BLaER1 treated with 17β-estradiol and CSF1 and Interleukin-3, amounts not matched to agents 10 nM and 100 nM (cell line): Measurements from ENCODE around the gene SNX1.

Source experiments
- H3K27ac ChIP-seq, 11 experiments: shearing (Covaris generic); formaldehyde crosslinking; 2 replicates each; pipeline ENCODE4 v1.8.1; 2022
- H3K27me3 ChIP-seq, 11 experiments: shearing (Covaris generic); formaldehyde crosslinking; 2 replicates each; pipeline ENCODE4 v1.8.1; 2022
- H3K36me3 ChIP-seq, 11 experiments: shearing (Covaris generic); formaldehyde crosslinking; 2 replicates each; pipeline ENCODE4 v1.8.1; 2022
- H3K4me1 ChIP-seq, 10 experiments: shearing (Covaris generic); formaldehyde crosslinking; 2 replicates each; pipeline ENCODE4 v1.8.1; 2022
- H3K4me2 ChIP-seq, 11 experiments: shearing (Covaris generic); formaldehyde crosslinking; 2 replicates each; pipeline ENCODE4 v1.8.1; 2022
- H3K4me3 ChIP-seq, 10 experiments: shearing (Covaris generic); formaldehyde crosslinking; 2 replicates each; pipeline ENCODE4 v1.8.1; 2022
- H3K9ac ChIP-seq, 11 experiments: shearing (Covaris generic); formaldehyde crosslinking; 2 replicates each; pipeline ENCODE4 v1.8.1; 2022
- H3K9me3 ChIP-seq, 11 experiments: shearing (Covaris generic); formaldehyde crosslinking; replicated peaks in 1 of 11; 2 replicates each; pipeline ENCODE4 v1.8.1; 2022
- H4K20me1 ChIP-seq, 11 experiments: shearing (Covaris generic); formaldehyde crosslinking; 2 replicates each; pipeline ENCODE4 v1.8.1; 2022
- Cebpa-rat ChIP-seq, 11 experiments: shearing (Covaris generic); IDR thresholded peaks; 2 replicates each; pipeline ENCODE4 v1.8.1; 2022

The SNX1 gene

DNA sequence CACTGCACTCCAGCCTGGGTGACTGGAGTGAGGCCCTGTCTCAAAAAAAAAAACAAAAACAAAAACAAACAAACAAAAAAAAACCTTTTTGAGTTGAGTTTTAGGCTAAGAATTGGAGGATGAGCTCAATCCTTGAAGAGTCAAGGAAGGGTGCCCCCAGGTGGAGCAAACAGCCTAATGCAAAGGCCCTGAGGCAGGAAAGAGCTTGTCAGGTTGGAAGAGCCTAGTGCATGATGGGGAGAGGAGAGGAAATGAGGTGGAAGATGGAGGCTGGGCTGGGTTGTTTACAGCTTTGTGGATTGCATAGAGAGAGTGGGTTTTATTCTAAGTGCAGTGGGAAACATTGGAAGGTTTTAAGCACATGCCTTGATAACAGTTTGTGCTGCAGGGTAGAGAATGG lies 53.6 kb downstream of the SNX1 start:
- peak overlapping the region in 3 of 11 experiments; percentile 17 to 45 (median 30); a peak in 1 of 22 replicates for H3K27ac ChIP-seq
- H3K9ac ChIP-seq = no peak overlapping the region
- H4K20me1 ChIP-seq = peaks cover 8 to 65% (median 25%) of the 10 kb centered on the region in 11 experiments; a peak in 20 of 22 replicates
- H3K27me3 ChIP-seq = peaks cover 0 to 22% (median 0%) of the 10 kb centered on the region in 11 experiments; a peak in 5 of 22 replicates
- no peak for TF ChIP-seq Cebpa-rat (IDR thresholded peaks at IDR 0.05)
- H3K4me1 ChIP-seq = peaks cover 49 to 70% (median 60%) of the 10 kb centered on the region in 10 experiments
- H3K4me2 ChIP-seq = peak overlapping the region; percentile 21 to 100 (median 93); a peak in 21 of 22 replicates
- H3K9me3 ChIP-seq = no peaks in the 10 kb centered on the region
- H3K4me3 ChIP-seq = no peak overlapping the region
- H3K36me3 ChIP-seq = peaks cover 3 to 24% (median 20%) of the 10 kb centered on the region in 11 experiments; a peak in 19 of 22 replicates

GRCh38 chr15:64149893-64150578 lies 54.3 kb downstream of the SNX1 start:
- no peak for TF ChIP-seq Cebpa-rat (IDR thresholded peaks at IDR 0.05)
- peak overlapping the region in 2 of 11 experiments; percentile 5 to 33; a peak in 1 of 22 replicates for H3K9ac ChIP-seq
- H3K27me3 ChIP-seq = peaks cover 0 to 22% (median 0%) of the 10 kb centered on the region in 11 experiments; a peak in 5 of 22 replicates
- H4K20me1 ChIP-seq = peaks cover 10 to 65% (median 26%) of the 10 kb centered on the region in 11 experiments; a peak in 21 of 22 replicates
- peak overlapping the region in 3 of 11 experiments; percentile 17 to 45 (median 30); a peak in 4 of 22 replicates for H3K27ac ChIP-seq
- peaks cover 46 to 63% (median 55%) of the 10 kb centered on the region in 10 experiments for H3K4me1 ChIP-seq
- H3K36me3 ChIP-seq = peaks cover 9 to 25% (median 20%) of the 10 kb centered on the region in 11 experiments; a peak in 21 of 22 replicates
- H3K9me3 ChIP-seq = no peaks in the 10 kb centered on the region
- peak overlapping the region; percentile 21 to 100 (median 93) for H3K4me2 ChIP-seq
- H3K4me3 ChIP-seq = no peak overlapping the region

DNA sequence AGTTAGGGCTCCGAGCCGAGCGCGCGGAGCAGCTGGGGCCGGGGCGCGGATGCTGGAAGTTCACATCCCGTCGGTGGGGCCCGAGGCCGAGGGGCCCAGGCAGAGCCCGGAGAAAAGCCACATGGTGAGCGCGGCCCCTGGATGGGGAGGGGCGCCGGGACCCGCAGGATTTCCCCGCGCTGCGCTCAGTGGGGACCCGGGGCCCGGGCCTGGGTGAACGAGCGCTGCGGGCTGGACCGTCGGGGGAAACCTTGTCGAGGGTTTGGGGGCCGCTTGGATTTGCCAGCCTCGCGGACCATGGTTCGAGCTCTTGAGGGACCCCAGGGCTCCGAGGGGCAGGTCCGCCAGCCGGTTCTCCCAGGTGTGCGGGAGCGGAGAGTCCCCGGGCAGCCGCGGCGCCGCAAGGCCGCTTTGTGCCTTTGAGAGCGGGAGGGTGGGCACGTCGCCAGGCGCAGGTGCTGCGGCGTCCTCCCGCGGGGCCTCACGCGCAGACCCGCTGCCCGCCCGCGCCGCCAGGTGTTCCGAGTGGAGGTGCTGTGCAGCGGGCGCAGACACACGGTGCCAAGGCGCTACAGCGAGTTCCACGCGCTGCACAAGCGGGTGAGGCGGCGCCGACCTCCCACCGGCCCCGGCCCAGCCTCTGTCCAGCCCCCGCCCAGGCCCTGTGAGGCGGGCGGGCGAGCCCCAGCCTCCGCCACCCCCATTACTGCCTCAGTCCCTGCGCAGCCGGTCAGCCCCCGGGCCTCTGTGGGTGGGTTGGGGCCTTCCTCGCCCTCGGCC lies 56.1 kb downstream of the SNX1 start, which contains the start of gene SNX22:
SNX22 (plus strand) TSS at position 5 of the 780 bp plus-strand sequence; CDS start at position 50, 45 bp downstream.
- Histone ChIP-seq H3K36me3 (peaks cover 27 to 33% (median 30%) of the 10 kb centered on the region in 11 experiments), H3K9me3 (no peaks in the 10 kb centered on the region), H3K27ac (peak within 1 kb of the TSS in 10 of 11 experiments; percentile 23 to 88 (median 74); a peak in 19 of 22 replicates), H3K4me3 (peak within 1 kb of the TSS; percentile 58 to 95 (median 81)), H4K20me1 (peaks cover 29 to 75% (median 42%) of the 10 kb centered on the region in 11 experiments; a peak in 21 of 22 replicates), H3K4me2 (peak within 1 kb of the TSS; percentile 86 to 100 (median 98)), H3K4me1 (peaks cover 32 to 69% (median 50%) of the 10 kb centered on the region in 10 experiments), H3K9ac (peak within 1 kb of the TSS; percentile 70 to 91 (median 83)), H3K27me3 (peaks cover 0 to 22% (median 0%) of the 10 kb centered on the region in 11 experiments; a peak in 5 of 22 replicates)
- no peak for TF ChIP-seq Cebpa-rat (IDR thresholded peaks at IDR 0.05)

DNA sequence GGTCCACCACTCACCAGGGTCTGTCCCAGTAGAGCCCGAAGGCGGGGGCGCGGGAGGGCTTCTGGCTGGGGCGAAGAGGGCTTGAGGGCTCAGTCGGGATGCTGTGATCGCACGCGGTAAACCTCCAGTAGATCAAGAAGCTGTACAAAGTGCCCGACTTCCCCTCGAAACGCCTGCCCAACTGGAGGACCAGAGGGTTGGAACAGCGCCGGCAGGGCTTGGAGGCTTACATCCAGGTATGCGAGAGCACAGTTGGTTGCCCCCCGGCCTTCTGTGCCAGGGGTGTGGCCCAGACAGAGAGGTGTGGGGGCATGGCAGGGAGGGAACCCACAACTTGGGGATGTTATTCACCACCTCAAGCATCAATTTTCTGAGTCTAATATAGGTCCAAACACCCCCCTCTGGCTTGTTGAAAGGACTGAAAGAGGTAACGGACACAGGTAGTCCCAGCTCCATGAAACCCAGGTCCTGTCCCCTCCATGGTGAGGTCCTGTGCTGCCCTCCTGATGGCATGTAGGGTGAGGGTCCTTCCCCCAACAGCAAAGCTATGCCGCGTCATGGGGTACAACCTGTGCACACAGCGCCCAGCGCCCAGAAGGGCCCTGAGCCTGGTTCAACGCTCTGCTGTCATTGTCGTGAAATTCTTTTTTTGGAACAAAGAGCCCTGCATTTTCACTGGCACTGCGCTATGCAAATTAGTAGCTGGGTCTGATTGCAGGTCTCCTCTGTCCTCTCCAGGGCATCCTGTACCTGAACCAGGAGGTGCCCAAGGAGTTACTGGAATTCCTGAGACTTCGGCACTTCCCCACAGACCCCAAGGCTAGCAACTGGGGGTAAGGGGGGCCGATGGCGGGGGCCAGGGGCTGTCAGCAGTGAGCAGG lies 57.0 kb downstream of the SNX1 start:
- TF ChIP-seq Cebpa-rat (IDR thresholded peaks at IDR 0.05) = no peak
- Histone ChIP-seq H3K9me3 (no peaks in the 10 kb centered on the region), H3K27ac (peak overlapping the region in 10 of 11 experiments; percentile 23 to 88 (median 74); a peak in 18 of 22 replicates), H3K36me3 (peaks cover 36 to 41% (median 39%) of the 10 kb centered on the region in 11 experiments), H4K20me1 (peaks cover 38 to 83% (median 50%) of the 10 kb centered on the region in 11 experiments; a peak in 21 of 22 replicates), H3K9ac (peak overlapping the region; percentile 70 to 91 (median 83)), H3K27me3 (peaks cover 0 to 22% (median 0%) of the 10 kb centered on the region in 11 experiments; a peak in 5 of 22 replicates), H3K4me1 (peaks cover 33 to 78% (median 55%) of the 10 kb centered on the region in 10 experiments), H3K4me3 (peak overlapping the region; percentile 58 to 95 (median 81)), H3K4me2 (peak overlapping the region; percentile 86 to 100 (median 98))

DNA sequence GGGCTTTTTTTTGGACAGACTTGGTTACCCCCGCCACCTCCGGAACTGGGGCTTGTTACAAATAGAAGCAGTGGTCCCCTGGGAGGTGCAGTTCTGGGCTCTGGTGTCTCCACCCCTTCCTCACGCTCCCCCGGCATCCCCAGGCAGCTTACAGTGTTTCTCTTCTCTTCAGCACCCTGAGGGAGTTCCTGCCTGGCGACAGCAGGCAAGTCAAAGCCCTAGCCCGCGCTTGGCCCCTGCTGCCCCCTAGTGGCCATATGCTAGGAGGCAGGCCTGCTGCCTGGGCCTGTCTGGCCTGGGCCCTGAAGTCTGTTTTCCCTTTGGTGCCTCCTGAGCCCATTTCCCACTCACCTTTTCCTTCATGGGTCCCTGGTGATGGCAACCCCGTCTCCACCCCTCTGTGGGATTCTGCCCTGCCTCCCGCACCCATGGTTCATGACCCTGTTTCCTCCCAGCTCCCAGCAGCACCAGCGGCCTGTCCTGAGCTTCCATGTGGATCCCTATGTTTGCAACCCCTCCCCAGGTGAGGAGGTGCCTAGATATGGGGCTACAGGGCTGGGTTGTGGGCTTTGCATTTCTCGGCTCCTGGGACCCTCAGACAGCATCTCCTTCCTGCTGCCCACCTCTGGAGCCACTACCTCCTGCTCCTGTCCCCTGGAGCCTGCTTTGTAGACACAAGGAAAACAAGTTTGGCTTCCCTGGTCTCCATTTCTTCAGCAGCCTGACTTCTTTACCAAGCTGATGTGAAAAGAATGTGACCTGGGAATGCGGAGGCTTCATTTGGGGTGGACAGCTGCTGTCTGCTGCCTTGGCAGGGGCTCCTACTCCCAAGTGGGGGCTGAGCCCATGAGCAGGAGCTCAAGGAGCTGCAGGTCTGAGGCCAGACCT lies 57.9 kb downstream of the SNX1 start:
- H3K36me3 ChIP-seq = peaks cover 46 to 51% (median 48%) of the 10 kb centered on the region in 11 experiments
- no peak for TF ChIP-seq Cebpa-rat (IDR thresholded peaks at IDR 0.05)
- H3K4me1 ChIP-seq = peaks cover 43 to 87% (median 65%) of the 10 kb centered on the region in 10 experiments
- no peaks in the 10 kb centered on the region for H3K9me3 ChIP-seq
- peak overlapping the region; percentile 86 to 100 (median 98) for H3K4me2 ChIP-seq
- peak overlapping the region in 10 of 11 experiments; percentile 2 to 88 (median 74); a peak in 17 of 22 replicates for H3K27ac ChIP-seq
- peak overlapping the region; percentile 17 to 95 (median 81); a peak in 16 of 20 replicates for H3K4me3 ChIP-seq
- peak overlapping the region in 10 of 11 experiments; percentile 4 to 91 (median 83); a peak in 19 of 22 replicates for H3K9ac ChIP-seq
- H4K20me1 ChIP-seq = peaks cover 47 to 93% (median 60%) of the 10 kb centered on the region in 11 experiments; a peak in 21 of 22 replicates
- H3K27me3 ChIP-seq = peaks cover 0 to 22% (median 0%) of the 10 kb centered on the region in 11 experiments; a peak in 5 of 22 replicates

DNA sequence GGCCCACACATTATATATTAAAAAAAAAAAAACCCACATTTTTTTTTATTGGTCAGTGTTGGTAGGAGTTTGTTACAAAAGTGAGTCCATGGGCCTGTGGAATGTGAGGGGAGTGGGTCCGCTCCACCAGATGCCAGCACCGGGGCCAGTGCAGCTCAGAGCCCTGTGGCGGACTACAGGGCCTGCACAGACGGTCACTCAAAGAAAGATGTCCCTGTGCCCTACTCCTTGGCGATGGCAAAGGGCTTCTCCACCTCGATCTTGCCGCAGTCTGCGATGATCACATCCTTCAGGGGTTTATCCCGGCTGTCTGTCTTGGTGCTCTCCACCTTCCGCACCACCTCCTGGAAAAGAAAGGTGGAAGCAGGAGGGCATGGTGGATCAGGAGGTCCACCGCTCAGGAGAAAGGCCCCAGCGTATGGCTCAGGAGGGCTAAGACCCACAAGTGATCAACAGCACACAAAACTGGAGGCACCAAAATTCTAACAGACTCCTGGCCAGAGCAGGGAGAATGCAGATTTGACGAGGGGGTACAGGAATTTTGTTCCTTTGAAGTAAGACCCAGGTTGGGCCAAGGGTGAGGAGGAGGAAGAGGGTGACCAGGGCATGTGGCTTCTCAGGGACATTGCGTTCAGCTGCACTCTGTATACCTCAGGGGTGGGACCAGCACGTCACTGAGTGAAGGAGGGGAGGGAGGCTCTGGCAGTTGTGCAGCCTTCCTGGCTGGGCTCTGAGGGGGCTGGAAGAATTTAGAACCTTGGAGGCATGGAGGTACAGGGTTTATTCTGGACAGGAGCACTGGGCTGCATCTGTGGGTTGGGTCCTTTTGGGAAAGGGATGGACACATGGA lies 60.2 kb downstream of the SNX1 start:
- Histone ChIP-seq H3K4me3 (no peak overlapping the region), H3K36me3 (peaks cover 69 to 74% (median 71%) of the 10 kb centered on the region in 11 experiments), H3K9ac (peak overlapping the region in 6 of 11 experiments; percentile 17 to 50 (median 25); a peak in 9 of 22 replicates), H3K9me3 (no peaks in the 10 kb centered on the region), H3K4me2 (peak overlapping the region in 2 of 11 experiments; percentile 10 to 22; a peak in 1 of 22 replicates), H3K27ac (peak overlapping the region in 1 of 11 experiments; percentile 9; a peak in 2 of 22 replicates), H3K27me3 (peaks cover 0 to 21% (median 0%) of the 10 kb centered on the region in 11 experiments; a peak in 5 of 22 replicates), H4K20me1 (peaks cover 70 to 94% (median 75%) of the 10 kb centered on the region in 11 experiments; a peak in 21 of 22 replicates), H3K4me1 (peaks cover 49 to 87% (median 69%) of the 10 kb centered on the region in 10 experiments)
- TF ChIP-seq Cebpa-rat (IDR thresholded peaks at IDR 0.05) = no peak
